Transverse colon (tissue), 4 donors: ENCODE data around the gene IRX5. TPM values are rescaled to one million over a fixed set of nuclear protein-coding genes. Genes with fewer than 3 reads are reported as not detected.

Experiments
- DNase-seq: peaks from one replicate; pipeline ENCODE4 v3.0.0-alpha.2; 2019
- H3K27ac ChIP-seq, 4 donors: fragments of 200-600 bp; sonication (generic); 2 replicates each; pipeline ENCODE4 v1.5.1; 2016 to 2018; ENCODE audit warnings: inconsistent platforms in 4 of 4
- H3K27me3 ChIP-seq: fragments of 200-600 bp; sonication (generic); 2 replicates; pipeline ENCODE4 v1.5.1; 2017; ENCODE audit warnings: inconsistent platforms
- H3K36me3 ChIP-seq, 4 donors: fragments of 200-600 bp; sonication (generic); 2 replicates each; pipeline ENCODE4 v1.5.1; 2017 to 2019; ENCODE audit warnings: inconsistent platforms in 4 of 4
- H3K4me1 ChIP-seq, 4 donors: fragments of 200-600 bp; sonication (generic); 2 replicates each; pipeline ENCODE4 v1.5.1; 2017 to 2020; ENCODE audit warnings: inconsistent platforms in 4 of 4
- H3K4me3 ChIP-seq, 4 donors: fragments of 200-600 bp; sonication (generic); 1 replicate in 1 of 4; 2 replicates in 3 of 4; pipeline versions ENCODE4 v1.5.1 to v1.6.1; 2017 to 2019; ENCODE audit warnings: inconsistent platforms in 4 of 4
- H3K9me3 ChIP-seq, 2 donors: fragments of 200-600 bp; sonication (generic); 2 replicates each; pipeline ENCODE4 v1.5.1; 2017 to 2019; ENCODE audit warnings: inconsistent platforms in 2 of 2
- EP300 ChIP-seq: sonication (generic); formaldehyde crosslinking; IDR thresholded peaks from one replicate; pipeline ENCODE4 v1.6.1; 2017; ENCODE audit warnings: antibody characterized with exemption, low read depth
- POLR2A ChIP-seq: fragments of 450-650 bp; IDR thresholded peaks from one replicate; pipeline ENCODE4 v1.6.1; 2016; ENCODE audit warnings: antibody characterized with exemption, mild to moderate bottlenecking, moderate library complexity
- POLR2AphosphoS5 ChIP-seq, 3 donors: sonication (generic); formaldehyde crosslinking; IDR thresholded peaks; one replicate each; pipeline ENCODE4 v1.6.1; 2016; ENCODE audit warnings: antibody characterized with exemption in 3 of 3
- WGBS, 2 donors: methylation state at CpG; one replicate each; pipeline ENCODE4 v1.1.5; 2018; ENCODE audit warnings: low coverage in 1 of 2; 5-methylcytosine and 5-hydroxymethylcytosine counted together
- in situ Hi-C, 4 donors: fragments of 200-750 bp; cut with MboI; loops; one replicate each; pipeline versions ENCODE4 v1.15.0 to v1.15.1; 2017; ENCODE audit warnings: low sequenced_read_pairs in 3 of 4, low pct_ligation_motif_present in 1 of 4, low pct_unique_long_range_greater_than_20kb in 1 of 4
- intact Hi-C: fragments of 100-400 bp; cut with DNase I; formaldehyde crosslinking; loops from one replicate; pipeline ENCODE4 v1.15.1; 2023; ENCODE audit warnings: low total_unique reads
- total RNA-seq, 4 donors: library from RNA; depleted of rRNA; stranded (reverse); fragments of >200 nt; gene quantifications; one replicate each; pipeline ENCODE4 v1.1.0, GENCODE V29; 2016
- TF ChIP-seq, protein P1 (sequence below), 5 experiments: fragments of 200-600 bp in 3 of 5; fragments of 450-650 bp in 2 of 5; sonication (generic) in 3 of 5; IDR thresholded peaks; 1 replicate in 2 of 5; 2 replicates in 3 of 5; pipeline ENCODE4 v1.5.1; 2016 to 2017; ENCODE audit warnings: antibody characterized with exemption in 5 of 5, inconsistent platforms in 3 of 5, mild to moderate bottlenecking in 2 of 5, moderate library complexity in 1 of 5

IRX5 gene
- total RNA-seq, 4 donors from 2014 or later = not detected

DNA sequence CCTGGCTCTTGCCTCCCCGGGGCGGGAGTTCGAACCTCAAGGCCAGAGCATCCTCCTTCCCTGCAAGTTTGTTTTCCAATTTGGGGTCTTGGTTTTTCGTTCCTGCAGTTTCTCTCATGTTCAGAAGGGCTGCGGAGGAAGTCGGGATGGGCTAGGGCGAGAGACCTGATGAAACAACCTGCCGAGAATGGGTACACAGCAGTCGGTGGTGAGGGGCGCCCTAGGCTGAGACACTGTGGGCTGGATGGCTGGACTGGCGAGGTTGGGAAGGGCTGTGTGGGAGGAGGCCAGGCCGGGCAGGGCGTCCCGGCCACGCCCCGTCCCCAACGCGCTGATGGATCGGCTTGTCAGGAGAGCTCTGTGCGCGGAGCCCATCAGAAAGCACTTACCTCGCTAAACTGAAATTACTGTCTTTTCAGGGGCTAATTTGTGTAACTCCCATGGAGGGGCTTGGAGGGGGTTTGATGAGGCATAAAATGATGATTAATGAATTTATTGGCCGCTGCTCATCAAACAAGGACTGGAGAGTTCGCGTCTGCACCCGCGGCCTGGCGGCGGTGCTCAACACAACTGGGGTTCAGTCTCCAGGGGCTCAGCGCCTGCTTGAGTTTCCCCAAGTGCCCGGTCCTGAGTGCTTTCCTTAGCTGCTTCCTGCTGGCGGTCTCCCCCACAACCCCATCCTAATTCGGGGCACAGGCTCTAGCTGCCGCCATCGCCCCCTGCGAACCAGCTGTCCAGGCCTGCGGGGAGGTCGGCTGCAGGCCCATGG, 9.0 kb downstream of the IRX5 start:
- intact Hi-C loops = no loop called here
- Histone ChIP-seq H3K4me1 (peaks cover 7 to 30% (median 21%) of the 10 kb centered on the region in 4 donors), H3K36me3 (no peaks in the 10 kb centered on the region), H3K9me3 (no peaks in the 10 kb centered on the region), H3K27ac (no peak overlapping the region), H3K27me3 (peaks cover 99% of the 10 kb centered on the region), H3K4me3 (no peak overlapping the region)
- TF ChIP-seq POLR2AphosphoS5 (IDR thresholded peaks at IDR 0.05) (no peak), EP300 (no peak), POLR2A (no peak)
- TF ChIP-seq, protein P1, sequence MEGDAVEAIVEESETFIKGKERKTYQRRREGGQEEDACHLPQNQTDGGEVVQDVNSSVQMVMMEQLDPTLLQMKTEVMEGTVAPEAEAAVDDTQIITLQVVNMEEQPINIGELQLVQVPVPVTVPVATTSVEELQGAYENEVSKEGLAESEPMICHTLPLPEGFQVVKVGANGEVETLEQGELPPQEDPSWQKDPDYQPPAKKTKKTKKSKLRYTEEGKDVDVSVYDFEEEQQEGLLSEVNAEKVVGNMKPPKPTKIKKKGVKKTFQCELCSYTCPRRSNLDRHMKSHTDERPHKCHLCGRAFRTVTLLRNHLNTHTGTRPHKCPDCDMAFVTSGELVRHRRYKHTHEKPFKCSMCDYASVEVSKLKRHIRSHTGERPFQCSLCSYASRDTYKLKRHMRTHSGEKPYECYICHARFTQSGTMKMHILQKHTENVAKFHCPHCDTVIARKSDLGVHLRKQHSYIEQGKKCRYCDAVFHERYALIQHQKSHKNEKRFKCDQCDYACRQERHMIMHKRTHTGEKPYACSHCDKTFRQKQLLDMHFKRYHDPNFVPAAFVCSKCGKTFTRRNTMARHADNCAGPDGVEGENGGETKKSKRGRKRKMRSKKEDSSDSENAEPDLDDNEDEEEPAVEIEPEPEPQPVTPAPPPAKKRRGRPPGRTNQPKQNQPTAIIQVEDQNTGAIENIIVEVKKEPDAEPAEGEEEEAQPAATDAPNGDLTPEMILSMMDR (IDR thresholded peaks at IDR 0.05) = no peak
- WGBS, 2 donors = 30% methylated on average over 36 of the region's 38 CpGs; no CpG with 5 or more reads in 1 of the 2 donors
- in situ Hi-C loops = loop anchor here in 1 of 4 donors (25.0 kb wide), 1 partner anchor 652 kb away; the partner anchor contains the start of gene IRX3
- no peak for DNase-seq

DNA sequence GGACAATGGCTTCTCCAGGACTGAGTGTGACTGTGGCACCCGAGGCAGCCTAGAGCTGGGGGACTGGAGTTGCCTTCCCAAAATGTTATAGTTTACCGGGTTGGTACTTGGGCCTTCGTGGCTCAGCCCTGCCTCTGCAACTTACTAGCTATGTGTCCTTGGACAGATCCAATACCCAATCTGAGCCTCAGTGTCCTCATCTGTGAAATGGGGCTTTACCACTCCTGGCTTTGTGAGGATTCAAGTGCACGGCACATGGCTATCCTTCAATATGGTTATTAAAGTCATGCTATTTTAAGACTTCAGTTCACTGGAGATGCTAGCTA, 9.6 kb downstream of the IRX5 start:
- in situ Hi-C loops (loop anchor here in 1 of 4 donors (25.0 kb wide), 1 partner anchor 653 kb away; the partner anchor contains the start of gene IRX3), intact Hi-C loops (no loop called here)
- Histone ChIP-seq H3K4me3 (no peak overlapping the region), H3K36me3 (no peaks in the 10 kb centered on the region), H3K27me3 (peaks cover 98% of the 10 kb centered on the region), H3K9me3 (no peaks in the 10 kb centered on the region), H3K4me1 (peaks cover 7 to 30% (median 21%) of the 10 kb centered on the region in 4 donors), H3K27ac (no peak overlapping the region)
- 39% methylated on average over 4 of the region's 4 CpGs; no CpG with 5 or more reads in 1 of the 2 donors for WGBS, 2 donors
- no peak for DNase-seq
- TF ChIP-seq EP300 = no peak
- no peak for TF ChIP-seq POLR2A
- no peak for TF ChIP-seq POLR2AphosphoS5 (IDR thresholded peaks at IDR 0.05)
- TF ChIP-seq, protein P1 (IDR thresholded peaks at IDR 0.05) = no peak

DNA sequence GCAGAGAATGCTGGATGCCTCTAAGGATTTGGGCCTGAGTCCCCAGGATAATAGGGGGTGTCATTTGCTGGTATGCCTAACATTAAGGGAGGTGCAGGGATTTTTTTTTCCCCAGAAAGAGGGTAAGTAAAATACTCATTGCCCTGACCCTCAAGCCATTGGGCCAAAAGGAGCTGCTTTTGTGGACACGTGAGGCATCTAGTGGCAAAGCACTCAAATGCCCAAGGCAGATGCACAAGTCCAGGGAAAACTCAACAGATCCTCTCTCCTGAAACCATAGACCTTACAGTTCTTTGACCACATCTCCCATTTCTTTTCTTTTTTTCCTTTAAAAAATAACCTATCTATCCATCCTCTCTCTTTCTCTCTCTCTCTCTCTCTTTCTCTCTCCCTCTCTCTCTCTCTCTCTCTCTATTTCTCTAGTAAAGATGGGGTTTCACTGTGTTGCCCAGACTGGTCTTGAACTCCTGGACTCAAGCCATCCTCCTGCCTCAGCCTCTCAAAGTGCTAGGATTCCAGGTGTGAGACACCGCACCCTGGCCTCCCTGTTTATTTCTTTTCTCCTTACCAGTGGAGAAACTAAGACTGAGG, 11.8 kb downstream of the IRX5 start:
- peaks cover 97% of the 10 kb centered on the region for H3K27me3 ChIP-seq
- H3K27ac ChIP-seq = no peak overlapping the region
- H3K4me1 ChIP-seq = peaks cover 2 to 15% (median 9%) of the 10 kb centered on the region in 4 donors
- TF ChIP-seq POLR2A (no peak), EP300 (no peak)
- H3K9me3 ChIP-seq = no peaks in the 10 kb centered on the region
- no peak for DNase-seq
- 83% methylated on average over 2 of the region's 2 CpGs for WGBS, 2 donors
- intact Hi-C loops (no loop called here), in situ Hi-C loops (loop anchor here in 1 of 4 donors (25.0 kb wide), 1 partner anchor 655 kb away; the partner anchor contains the start of gene IRX3)
- H3K4me3 ChIP-seq = no peak overlapping the region
- H3K36me3 ChIP-seq = no peaks in the 10 kb centered on the region

DNA sequence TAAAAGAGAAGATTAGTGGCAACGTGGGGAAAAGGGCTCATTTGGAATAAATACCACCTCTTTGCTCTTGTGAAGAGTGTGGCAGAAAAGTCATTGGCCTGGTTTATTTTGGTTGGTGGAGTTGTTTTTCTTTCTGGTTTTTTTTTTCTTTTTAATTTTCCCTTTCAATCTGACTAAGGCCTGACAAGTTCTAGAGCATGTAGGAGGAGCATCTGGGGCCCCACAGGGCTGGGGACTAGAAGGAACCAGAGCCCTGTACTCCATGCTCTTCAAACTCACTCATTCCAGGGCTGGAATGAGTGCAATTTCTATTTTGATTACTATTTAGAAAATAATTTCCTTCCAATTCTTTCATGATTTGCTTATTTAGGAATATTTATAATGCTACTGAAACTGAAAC, 13.3 kb downstream of the IRX5 start:
- Histone ChIP-seq H3K36me3 (no peaks in the 10 kb centered on the region), H3K27me3 (peaks cover 92% of the 10 kb centered on the region), H3K9me3 (no peaks in the 10 kb centered on the region), H3K4me3 (no peak overlapping the region), H3K4me1 (no peaks in the 10 kb centered on the region), H3K27ac (no peak overlapping the region)
- no peak for TF ChIP-seq EP300
- no peak for TF ChIP-seq POLR2AphosphoS5 (IDR thresholded peaks at IDR 0.05)
- TF ChIP-seq, protein P1 (IDR thresholded peaks at IDR 0.05) = no peak
- TF ChIP-seq POLR2A = no peak
- in situ Hi-C loops = loop anchor here in 1 of 4 donors (25.0 kb wide), 1 partner anchor 657 kb away; the partner anchor contains the start of gene IRX3
- intact Hi-C loops = no loop called here
- DNase-seq = no peak
- WGBS, 2 donors = 45% methylated on average over 1 of the region's 1 CpG
